K562 (cell line): ENCODE measurements around the gene FES. TPM values are rescaled to one million over a fixed set of nuclear protein-coding genes. Genes with fewer than 3 reads are reported as not detected.

Experiments used
- CTBP1 ChIP-seq: fragments of 450-650 bp; IDR thresholded peaks from 2 replicates; pipeline ENCODE4 v1.6.1; 2016; ENCODE audit warnings: borderline replicate concordance
- CXXC5 ChIP-seq: fragments of 250-450 bp; sonication (Bioruptor Pico); IDR thresholded peaks from 2 replicates; pipeline ENCODE4 v1.8.0; 2022; ENCODE audit warnings: inconsistent platforms, mild to moderate bottlenecking, moderate library complexity
- FOS ChIP-seq: IDR thresholded peaks from 3 replicates; pipeline ENCODE4 v1.6.1; 2011; ENCODE audit not compliant: insufficient read length; ENCODE audit errors: extremely low read depth
- FOSL1 ChIP-seq: fragments of 200-800 bp; sonication (Bioruptor generic); conservative IDR thresholded peaks from 2 replicates; pipeline ENCODE4 v1.6.1; 2016; ENCODE audit warnings: missing genetic modification characterization, missing compliant biosample characterization
- HDAC2 ChIP-seq: fragments of 450-650 bp; IDR thresholded peaks from 2 replicates; pipeline ENCODE4 v1.6.1; 2016; ENCODE audit warnings: mild to moderate bottlenecking
- MECOM ChIP-seq: fragments of 250-450 bp; sonication (Bioruptor Pico); IDR thresholded peaks from 2 replicates; pipeline ENCODE4 v1.8.0; 2022; ENCODE audit warnings: inconsistent platforms
- MTA3 ChIP-seq: fragments of 450-650 bp; formaldehyde crosslinking; IDR thresholded peaks from 2 replicates; pipeline ENCODE4 v1.6.1; 2017; ENCODE audit warnings: mild to moderate bottlenecking, borderline replicate concordance
- POLR2A ChIP-seq: fragments of 450-650 bp; conservative IDR thresholded peaks from 2 replicates; pipeline ENCODE4 v1.6.1; 2016
- RAD21 ChIP-seq, 2 experiments: fragments of 250-450 bp in 1 of 2; fragments of 450-650 bp in 1 of 2; sonication (Bioruptor Pico) in 1 of 2; formaldehyde crosslinking in 1 of 2; IDR thresholded peaks in 1 of 2; conservative IDR thresholded peaks in 1 of 2; 2 replicates each; pipeline versions ENCODE4 v1.4.0 to v1.8.0; 2020 to 2022; ENCODE audit warnings: mild to moderate bottlenecking in 2 of 2, moderate library complexity in 1 of 2
- SAP30 ChIP-seq: fragments of 200-600 bp; sonication (generic); IDR thresholded peaks from 2 replicates; pipeline ENCODE4 v1.6.1; 2012; ENCODE audit warnings: borderline replicate concordance, low read depth, mild to moderate bottlenecking, moderate library complexity, low read length, control low read depth, inconsistent platforms; ENCODE audit not compliant: insufficient read depth, poor library complexity, severe bottlenecking
- SMARCA5 ChIP-seq: fragments of 450-650 bp; IDR thresholded peaks from 2 replicates; pipeline ENCODE4 v1.6.1; 2016
- ZFX ChIP-seq: sonication (generic); formaldehyde crosslinking; IDR thresholded peaks from 2 replicates; pipeline ENCODE4 v1.8.0; 2022; ENCODE audit warnings: mild to moderate bottlenecking, missing genetic modification reagents, moderate library complexity
- ZNF644 ChIP-seq: fragments of 200-800 bp; sonication (Bioruptor generic); IDR thresholded peaks from 2 replicates; pipeline ENCODE4 v1.6.1; 2016; ENCODE audit warnings: low read depth, missing genetic modification characterization, missing compliant biosample characterization
- polyA plus RNA-seq, 8 experiments: library from polyadenylated mRNA; depleted of rRNA in 4 of 8; stranded (reverse) in 5 of 8; unstranded in 3 of 8; fragments of >200 nt; fragmentation: Nextera tagmentation in 2 of 8; fragmentation: Illumina TruSeq in 1 of 8; extraction: Ambion mirVana in 2 of 8; extraction: Trizol in 1 of 8; gene quantifications; 2 replicates each; pipeline versions ENCODE4 v1.2.1 to v1.2.3, GENCODE V29; 2011 to 2014; ENCODE audit warnings: inconsistent platforms in 1 of 8, missing spikeins in 1 of 8
- total RNA-seq, 7 experiments: library from RNA; depleted of rRNA in 6 of 7; stranded (reverse); fragments of >200 nt in 6 of 7; fragmentation: Illumina TruSeq in 2 of 7; extraction: Trizol in 2 of 7; gene quantifications; 2 replicates each; pipeline versions ENCODE4 v1.2.1 to v1.2.3, GENCODE V29; 2011 to 2021; ENCODE audit warnings: low replicate concordance in 1 of 7
- TF ChIP-seq, protein P1 (sequence below): fragments of 450-650 bp; formaldehyde crosslinking; IDR thresholded peaks from 2 replicates; pipeline ENCODE4 v1.4.0; 2022; ENCODE audit warnings: mild to moderate bottlenecking, moderate library complexity
- TF ChIP-seq, protein P2 (sequence below): sonication (generic); formaldehyde crosslinking; IDR thresholded peaks from 2 replicates; pipeline ENCODE4 v1.8.1; 2023; ENCODE audit warnings: mild to moderate bottlenecking, missing genetic modification reagents
- TF ChIP-seq, protein P3 (sequence below): fragments of 200-800 bp; sonication (Bioruptor generic); IDR thresholded peaks from 2 replicates; pipeline ENCODE4 v1.6.1; 2017; ENCODE audit warnings: missing genetic modification characterization, missing compliant biosample characterization

FES gene
- total and polyA plus RNA-seq, 9 of the 15 experiments (the other 6 are each of a cell fraction or from before 2014, with no cell fraction given): 0.38 to 2.6 (median 0.82) TPM

- TF ChIP-seq MECOM (CRISPR knock-in tag) (0 out of 2 replicates have a peak, but pooled peaks have one; percentile 6), POLR2A (no peak), ZNF644 (tag) (no peak), HDAC2 (no peak), SMARCA5 (no peak), ZFX (CRISPR knock-in tag) (0 out of 2 replicates have a peak, but pooled peaks have one; percentile 37), SAP30 (no peak), RAD21 (CRISPR knock-in tag; conservative IDR thresholded peaks at IDR 0.05 in 1 of 2, IDR thresholded peaks at IDR 0.05 in 1 of 2) (no peak), CXXC5 (no peak), FOS (no peak), CTBP1 (peak; percentile 64), MTA3 (peak; percentile 24; the same call in 1 of the 2 replicates), FOSL1 (peak; percentile 84)
- TF ChIP-seq, protein P1, sequence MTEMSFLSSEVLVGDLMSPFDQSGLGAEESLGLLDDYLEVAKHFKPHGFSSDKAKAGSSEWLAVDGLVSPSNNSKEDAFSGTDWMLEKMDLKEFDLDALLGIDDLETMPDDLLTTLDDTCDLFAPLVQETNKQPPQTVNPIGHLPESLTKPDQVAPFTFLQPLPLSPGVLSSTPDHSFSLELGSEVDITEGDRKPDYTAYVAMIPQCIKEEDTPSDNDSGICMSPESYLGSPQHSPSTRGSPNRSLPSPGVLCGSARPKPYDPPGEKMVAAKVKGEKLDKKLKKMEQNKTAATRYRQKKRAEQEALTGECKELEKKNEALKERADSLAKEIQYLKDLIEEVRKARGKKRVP (CRISPR knock-in tag): no peak
- TF ChIP-seq, protein P2, sequence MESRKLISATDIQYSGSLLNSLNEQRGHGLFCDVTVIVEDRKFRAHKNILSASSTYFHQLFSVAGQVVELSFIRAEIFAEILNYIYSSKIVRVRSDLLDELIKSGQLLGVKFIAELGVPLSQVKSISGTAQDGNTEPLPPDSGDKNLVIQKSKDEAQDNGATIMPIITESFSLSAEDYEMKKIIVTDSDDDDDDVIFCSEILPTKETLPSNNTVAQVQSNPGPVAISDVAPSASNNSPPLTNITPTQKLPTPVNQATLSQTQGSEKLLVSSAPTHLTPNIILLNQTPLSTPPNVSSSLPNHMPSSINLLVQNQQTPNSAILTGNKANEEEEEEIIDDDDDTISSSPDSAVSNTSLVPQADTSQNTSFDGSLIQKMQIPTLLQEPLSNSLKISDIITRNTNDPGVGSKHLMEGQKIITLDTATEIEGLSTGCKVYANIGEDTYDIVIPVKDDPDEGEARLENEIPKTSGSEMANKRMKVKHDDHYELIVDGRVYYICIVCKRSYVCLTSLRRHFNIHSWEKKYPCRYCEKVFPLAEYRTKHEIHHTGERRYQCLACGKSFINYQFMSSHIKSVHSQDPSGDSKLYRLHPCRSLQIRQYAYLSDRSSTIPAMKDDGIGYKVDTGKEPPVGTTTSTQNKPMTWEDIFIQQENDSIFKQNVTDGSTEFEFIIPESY (CRISPR knock-in tag): 0 out of 2 replicates have a peak, but pooled peaks have one; percentile 28
- TF ChIP-seq, protein P3, sequence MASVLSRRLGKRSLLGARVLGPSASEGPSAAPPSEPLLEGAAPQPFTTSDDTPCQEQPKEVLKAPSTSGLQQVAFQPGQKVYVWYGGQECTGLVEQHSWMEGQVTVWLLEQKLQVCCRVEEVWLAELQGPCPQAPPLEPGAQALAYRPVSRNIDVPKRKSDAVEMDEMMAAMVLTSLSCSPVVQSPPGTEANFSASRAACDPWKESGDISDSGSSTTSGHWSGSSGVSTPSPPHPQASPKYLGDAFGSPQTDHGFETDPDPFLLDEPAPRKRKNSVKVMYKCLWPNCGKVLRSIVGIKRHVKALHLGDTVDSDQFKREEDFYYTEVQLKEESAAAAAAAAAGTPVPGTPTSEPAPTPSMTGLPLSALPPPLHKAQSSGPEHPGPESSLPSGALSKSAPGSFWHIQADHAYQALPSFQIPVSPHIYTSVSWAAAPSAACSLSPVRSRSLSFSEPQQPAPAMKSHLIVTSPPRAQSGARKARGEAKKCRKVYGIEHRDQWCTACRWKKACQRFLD: no peak
Measured at GRCh38 chr15:90845201-90845949, 38.9 kb upstream of the FES start (continued).
